NCI-H69 (cell line): ENCODE results near the gene DIPK1A.

Experiments used
- DNase-seq: peaks from one replicate; lab custom pipeline; 2025; lab: John Stamatoyannopoulos, UW

The DIPK1A gene

DNA sequence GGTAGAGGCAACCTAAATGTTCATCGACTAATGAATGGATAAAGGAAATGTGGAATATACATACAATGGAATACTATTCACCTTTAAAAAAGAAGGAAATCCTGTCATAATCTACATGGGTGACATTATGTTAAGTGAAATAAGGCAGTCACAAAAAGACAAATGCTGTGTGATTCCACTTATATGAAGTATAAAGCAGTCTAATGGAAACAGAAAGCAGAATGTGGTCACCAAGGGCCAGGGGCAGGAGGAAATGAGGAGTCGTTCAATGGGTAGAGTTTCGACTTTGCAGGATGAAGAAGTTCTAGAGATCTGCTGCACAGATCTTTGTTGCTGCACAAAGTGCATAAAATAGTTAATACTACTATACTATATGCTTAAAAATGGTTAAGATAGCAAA lies 7.8 kb downstream of the DIPK1A start:
- no peak for DNase-seq

DNA sequence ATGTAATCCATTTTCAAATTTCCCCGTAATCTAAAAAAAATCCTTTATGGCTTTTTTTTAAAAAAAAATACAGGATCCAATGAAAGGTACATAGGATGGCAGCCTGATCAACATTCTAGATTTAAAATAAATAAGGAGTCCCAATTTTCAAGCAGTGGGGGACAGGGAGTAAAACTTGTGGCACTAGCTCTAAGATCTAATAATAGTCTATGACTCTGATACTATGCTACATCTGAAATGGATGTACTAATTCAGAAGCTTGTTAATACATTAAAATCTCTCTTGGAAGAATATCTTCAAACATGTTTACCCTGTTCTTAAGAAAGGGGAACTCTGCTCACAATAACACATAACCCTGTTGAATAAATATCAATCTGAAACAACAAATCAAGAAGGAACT lies 8.5 kb downstream of the DIPK1A start:
- no peak for DNase-seq

DNA sequence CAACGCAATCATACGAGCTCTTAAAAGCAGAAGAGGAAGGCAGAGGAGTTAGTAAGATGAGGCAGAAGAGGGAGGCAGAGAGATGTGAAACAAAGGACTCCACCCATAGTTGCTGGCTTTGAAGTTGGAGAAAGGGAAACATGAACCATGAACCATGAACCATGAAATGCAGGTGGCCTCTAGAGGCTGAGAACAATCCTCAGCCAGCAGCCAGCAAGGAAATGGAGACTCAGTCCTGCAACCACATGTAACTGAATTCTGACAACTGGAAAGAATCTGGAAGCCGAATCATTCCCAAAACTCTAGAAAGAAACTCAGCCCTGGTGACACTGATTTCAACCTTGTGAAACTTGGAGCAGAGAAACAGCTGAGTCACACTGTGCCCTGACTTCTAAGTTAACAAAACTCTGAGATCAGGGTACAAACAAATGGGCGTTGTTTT lies 10.1 kb downstream of the DIPK1A start:
- peak; percentile 2 for DNase-seq

- no peak for DNase-seq
These were observed 11.1 kb downstream of the DIPK1A start for GRCh38 chr1:92949937-92950817.

DNA sequence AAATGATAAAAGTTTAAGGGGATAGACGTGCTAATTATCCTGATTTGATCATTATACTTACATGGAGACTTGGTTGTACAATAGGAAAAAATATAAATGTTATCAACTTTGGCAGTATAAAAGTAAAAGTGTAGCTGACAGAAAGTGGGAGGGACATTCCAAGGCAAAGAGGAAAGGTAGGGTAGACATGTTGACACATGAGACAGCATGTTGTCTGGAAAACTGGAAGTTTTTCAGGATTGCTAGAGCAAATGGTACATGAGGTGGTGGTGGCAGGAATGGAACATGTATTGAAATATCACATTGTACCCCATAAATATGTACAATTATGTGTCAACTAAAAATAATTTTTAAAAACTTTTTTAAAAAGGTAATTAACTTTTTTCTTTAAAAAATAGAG lies 13.2 kb downstream of the DIPK1A start:
- DNase-seq: no peak

- DNase-seq: no peak
These were observed 15.5 kb downstream of the DIPK1A start for GRCh38 chr1:92945748-92946270.

DNA sequence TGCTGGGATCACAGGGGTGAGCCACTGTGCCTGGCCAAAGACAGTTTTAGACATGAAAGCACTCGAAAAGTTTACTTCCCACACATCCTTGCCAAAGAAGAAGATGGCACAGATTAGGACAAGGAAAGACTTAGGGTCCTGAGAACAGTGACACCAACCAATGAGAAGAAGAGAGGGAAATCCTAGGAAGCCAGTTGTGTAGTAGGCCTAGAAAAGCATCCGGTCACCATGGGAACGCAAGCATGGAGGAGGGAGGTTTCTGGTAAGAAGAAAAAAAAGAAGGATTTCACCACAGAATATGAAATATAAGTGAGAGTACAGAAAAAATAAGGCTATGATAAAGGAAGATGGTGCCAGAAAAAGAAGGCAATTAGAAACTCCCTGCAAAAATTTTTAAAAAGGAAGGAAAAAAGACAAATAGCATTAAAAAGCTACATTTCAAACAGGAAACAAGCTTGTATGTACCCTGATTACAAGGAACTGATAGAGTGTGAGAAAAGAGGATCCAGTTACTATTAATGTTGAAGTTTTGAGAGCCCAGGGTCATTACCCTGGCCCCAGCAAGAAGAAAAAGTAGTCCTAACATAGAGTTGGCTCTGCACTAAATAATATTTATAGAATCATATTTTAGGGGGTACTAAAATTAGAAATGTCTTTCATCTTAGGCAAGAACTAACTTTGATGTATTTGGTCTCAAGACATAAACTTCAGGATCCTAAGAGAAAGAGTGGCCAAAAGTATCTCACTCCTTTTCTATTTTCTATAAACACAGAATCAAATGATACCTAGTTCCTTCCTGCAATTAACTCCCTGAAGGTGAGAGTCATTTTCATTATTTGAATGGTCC lies 16.1 kb downstream of the DIPK1A start:
- no peak for DNase-seq

- DNase-seq: no peak
These were observed 17.8 kb downstream of the DIPK1A start for GRCh38 chr1:92943502-92943847.

DNA sequence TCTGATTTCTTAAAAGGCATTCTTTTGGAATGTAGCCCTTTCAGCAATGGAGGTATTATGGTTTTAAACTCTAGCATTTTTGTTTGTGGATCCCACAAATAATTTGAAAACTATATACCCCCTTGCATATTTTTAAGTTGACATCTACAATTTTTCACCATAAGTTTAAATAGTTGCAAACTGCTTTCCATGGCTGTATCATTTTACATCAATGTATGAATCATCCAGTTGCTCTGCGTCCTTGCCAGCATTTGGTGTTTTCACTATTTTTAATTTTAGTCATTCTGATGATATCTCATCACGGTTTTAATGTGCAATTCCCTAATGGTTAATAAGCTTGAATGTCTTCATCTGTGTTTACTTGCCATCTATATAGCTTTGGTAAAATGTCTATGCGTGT lies 20.7 kb downstream of the DIPK1A start:
- no peak for DNase-seq

- DNase-seq: no peak
These were observed 23.5 kb downstream of the DIPK1A start for GRCh38 chr1:92937731-92938130.

GRCh38 chr1:92936865-92937264 lies 24.4 kb downstream of the DIPK1A start:
- DNase-seq: no peak

GRCh38 chr1:92934395-92935378 lies 26.6 kb downstream of the DIPK1A start:
- DNase-seq: peak; percentile 62

- no peak for DNase-seq
These were observed 27.8 kb downstream of the DIPK1A start for GRCh38 chr1:92933459-92933858.

GRCh38 chr1:92931691-92932090 lies 29.6 kb downstream of the DIPK1A start:
- no peak for DNase-seq

DNA sequence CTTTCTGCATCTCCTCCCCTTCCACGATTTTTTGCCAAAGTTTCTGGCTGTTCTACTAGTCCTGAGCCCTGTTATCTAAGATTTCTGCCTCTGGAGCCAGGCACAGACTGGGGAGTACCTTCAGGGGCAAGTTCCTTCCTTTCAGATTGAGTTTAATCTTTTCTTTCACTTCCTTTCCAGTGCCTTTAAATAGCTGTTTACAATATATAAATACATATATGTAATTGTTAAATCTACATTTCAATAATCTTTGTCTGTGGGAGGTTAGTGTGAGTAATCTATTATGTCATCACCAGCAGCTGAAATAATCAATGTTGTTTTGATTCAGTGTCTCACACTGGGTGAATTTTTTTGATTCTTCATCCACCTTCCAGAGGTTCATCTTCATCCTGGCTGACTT lies 31.8 kb downstream of the DIPK1A start:
- no peak for DNase-seq

GRCh38 chr1:92927870-92928269 lies 33.4 kb downstream of the DIPK1A start:
- no peak for DNase-seq

DNA sequence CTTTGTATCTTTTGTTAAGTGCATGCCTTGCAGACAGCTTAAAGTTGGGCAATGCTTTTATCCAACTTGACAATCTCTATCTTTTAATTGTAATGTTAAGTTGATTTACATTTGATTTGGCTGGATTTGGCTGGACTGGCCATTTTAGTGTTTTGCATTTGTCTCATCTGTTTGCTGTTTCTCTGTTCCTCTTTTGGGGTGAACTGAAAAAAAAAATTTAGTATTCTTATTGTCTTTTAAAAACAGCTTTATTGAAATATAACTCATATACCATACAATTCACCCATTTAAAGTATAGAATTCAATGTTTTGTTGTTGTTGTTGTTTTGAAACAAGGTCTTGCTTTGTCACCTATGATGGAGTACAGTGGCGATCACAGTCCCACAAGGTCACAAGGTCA lies 34.4 kb downstream of the DIPK1A start:
- DNase-seq: no peak

- no peak for DNase-seq
These were observed 36.8 kb downstream of the DIPK1A start for GRCh38 chr1:92924501-92924900.

GRCh38 chr1:92923664-92924063 lies 37.6 kb downstream of the DIPK1A start:
- DNase-seq: no peak

DNA sequence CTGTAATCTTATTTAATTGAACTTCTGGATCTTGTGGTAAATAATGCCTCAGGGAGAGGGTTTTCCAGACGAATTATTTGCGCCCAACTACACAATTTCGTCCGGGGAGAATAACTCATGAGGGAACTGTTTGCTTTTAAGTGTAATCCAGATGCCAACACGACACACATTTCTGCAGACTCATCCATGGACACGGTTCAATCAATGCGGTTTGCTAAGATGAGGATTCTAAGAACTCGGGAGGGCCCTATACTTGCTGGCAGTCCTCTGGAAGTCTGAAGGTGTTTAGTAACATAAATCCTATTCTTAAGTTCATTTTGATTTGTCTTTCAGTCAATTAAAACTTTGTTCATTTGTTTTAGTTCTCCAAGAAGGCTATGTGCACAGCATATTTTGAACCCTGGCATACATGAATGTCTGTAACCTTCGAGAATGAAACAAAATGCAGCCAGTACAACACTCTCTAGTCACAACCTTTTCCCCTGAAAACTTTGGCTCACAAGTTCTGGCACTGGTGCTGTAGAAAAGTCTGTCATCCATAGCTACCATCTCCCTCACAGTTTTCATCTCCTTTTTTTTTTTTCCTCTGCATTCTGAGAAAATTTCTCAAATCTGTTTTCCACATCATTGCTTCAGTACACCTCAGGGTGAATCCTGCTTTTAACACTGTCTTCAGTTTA lies 38.8 kb downstream of the DIPK1A start:
- no peak for DNase-seq
